GM23338 (cell line): Measurements from ENCODE around the gene LTN1. TPM values are rescaled to one million over a fixed set of nuclear protein-coding genes. Genes with fewer than 3 reads are reported as not detected.

Source experiments
- ATAC-seq: fragments of 200-7000 bp; cut with Tn5 transposase; 3 replicates; pipeline ENCODE4 v1.9.1; 2020
- DNase-seq: peaks from one replicate; pipeline ENCODE4 v3.0.0-alpha.2; 2015; ENCODE audit warnings: low spot score
- H2AFZ ChIP-seq: fragments of 200-600 bp; sonication (generic); 2 replicates; pipeline ENCODE4 v1.8.0; 2016; ENCODE audit warnings: antibody characterized with exemption, mild to moderate bottlenecking, moderate library complexity
- H3F3A ChIP-seq: fragments of 200-600 bp; sonication (generic); replicated peaks from 2 replicates; pipeline ENCODE4 v1.8.0; 2017; ENCODE audit warnings: antibody characterized with exemption, mixed run types, low read depth
- H3K27ac ChIP-seq: fragments of 200-600 bp; sonication (generic); 2 replicates; pipeline ENCODE4 v1.6.1; 2016; ENCODE audit warnings: low read depth
- H3K27me3 ChIP-seq: fragments of 200-600 bp; sonication (generic); 2 replicates; pipeline ENCODE4 v1.8.0; 2016; ENCODE audit warnings: mild to moderate bottlenecking, mixed run types, moderate library complexity; ENCODE audit not compliant: insufficient read depth
- H3K36me3 ChIP-seq: fragments of 200-600 bp; sonication (generic); 2 replicates; pipeline ENCODE4 v1.8.0; 2016; ENCODE audit warnings: mild to moderate bottlenecking; ENCODE audit not compliant: insufficient read depth
- H3K4me1 ChIP-seq: fragments of 200-600 bp; sonication (generic); 2 replicates; pipeline ENCODE4 v1.8.0; 2016; ENCODE audit warnings: mild to moderate bottlenecking, moderate library complexity; ENCODE audit not compliant: insufficient read depth
- H3K4me2 ChIP-seq: fragments of 200-600 bp; sonication (generic); 2 replicates; pipeline ENCODE4 v1.7.1; 2017; ENCODE audit warnings: mixed run types
- H3K4me3 ChIP-seq: fragments of 200-600 bp; sonication (generic); 2 replicates; pipeline ENCODE4 v1.6.1; 2016; ENCODE audit warnings: mixed run types
- H3K79me2 ChIP-seq: fragments of 200-600 bp; sonication (generic); replicated peaks from 2 replicates; pipeline ENCODE4 v1.8.0; 2017; ENCODE audit warnings: mild to moderate bottlenecking; ENCODE audit not compliant: insufficient read depth
- H3K9me2 ChIP-seq: fragments of 200-600 bp; sonication (generic); 2 replicates; pipeline ENCODE4 v1.8.0; 2017; ENCODE audit not compliant: insufficient read depth
- H4K20me1 ChIP-seq: fragments of 200-600 bp; sonication (generic); replicated peaks from 2 replicates; pipeline ENCODE4 v1.8.0; 2017; ENCODE audit warnings: mild to moderate bottlenecking; ENCODE audit not compliant: insufficient read depth
- H3K27ac Mint-ChIP-seq: 2 replicates; pipeline ENCODE4 v1.8.0; 2020; ENCODE audit warnings: inconsistent platforms, mild to moderate bottlenecking, moderate library complexity, mixed read lengths
- H3K27me3 Mint-ChIP-seq: 3 replicates; pipeline ENCODE4 v1.8.0; 2022; ENCODE audit warnings: low read depth, mild to moderate bottlenecking, moderate library complexity, mixed read lengths, inconsistent platforms; ENCODE audit not compliant: insufficient read depth, poor library complexity
- H3K36me3 Mint-ChIP-seq: 3 replicates; pipeline ENCODE4 v1.8.0; 2021; ENCODE audit warnings: low read depth, mild to moderate bottlenecking, inconsistent platforms, moderate library complexity, mixed read lengths
- H3K4me1 Mint-ChIP-seq: 3 replicates; pipeline ENCODE4 v1.8.0; 2020; ENCODE audit warnings: mild to moderate bottlenecking, inconsistent platforms, mixed read lengths
- H3K4me3 Mint-ChIP-seq: 3 replicates; pipeline ENCODE4 v1.8.0; 2021; ENCODE audit warnings: moderate library complexity, mild to moderate bottlenecking, inconsistent platforms, mixed read lengths
- H3K9me3 Mint-ChIP-seq: 3 replicates; pipeline ENCODE4 v1.8.0; 2020; ENCODE audit warnings: moderate library complexity, mild to moderate bottlenecking, inconsistent platforms, mixed read lengths
- CREB1 ChIP-seq: fragments of 250-450 bp; sonication (Bioruptor Pico); IDR thresholded peaks from 2 replicates; pipeline ENCODE4 v1.5.0; 2020; ENCODE audit warnings: low read depth, mild to moderate bottlenecking, moderate library complexity
- CTCF ChIP-seq, 2 experiments: fragments of 200-600 bp in 1 of 2; sonication (generic) in 1 of 2; conservative IDR thresholded peaks; 2 replicates each; pipeline versions ENCODE4 v1.5.1 to v1.6.1; 2016 to 2017; ENCODE audit warnings: antibody characterized with exemption in 2 of 2, low read depth in 2 of 2, mild to moderate bottlenecking in 2 of 2, moderate library complexity in 1 of 2
- ETS1 ChIP-seq: IDR thresholded peaks from 2 replicates; pipeline ENCODE4 v1.6.1; 2016; ENCODE audit warnings: antibody characterized with exemption
- EZH2 ChIP-seq: fragments of 200-600 bp; sonication (generic); IDR thresholded peaks from one replicate; pipeline ENCODE4 v1.8.0; 2017; ENCODE audit warnings: antibody characterized with exemption, mild to moderate bottlenecking, low read depth; ENCODE audit not compliant: unreplicated experiment
- EZH2phosphoT487 ChIP-seq: fragments of 200-600 bp; sonication (generic); IDR thresholded peaks from one replicate; pipeline ENCODE4 v1.8.1; 2018; ENCODE audit warnings: antibody characterized with exemption; ENCODE audit not compliant: unreplicated experiment
- JUNB ChIP-seq: IDR thresholded peaks from one replicate; pipeline ENCODE4 v1.6.1; 2016; ENCODE audit warnings: antibody characterized with exemption; ENCODE audit not compliant: unreplicated experiment
- NANOG ChIP-seq: IDR thresholded peaks from 2 replicates; pipeline ENCODE4 v1.6.1; 2016; ENCODE audit warnings: antibody characterized with exemption, borderline replicate concordance
- POLR2AphosphoS5 ChIP-seq: IDR thresholded peaks from 2 replicates; pipeline ENCODE4 v1.6.1; 2016; ENCODE audit warnings: antibody characterized with exemption, low read depth
- STAT1 ChIP-seq: IDR thresholded peaks from one replicate; pipeline ENCODE4 v1.6.1; 2016; ENCODE audit warnings: antibody characterized with exemption; ENCODE audit not compliant: unreplicated experiment
- ZNF114 ChIP-seq: fragments of 250-450 bp; sonication (Bioruptor Pico); IDR thresholded peaks from 2 replicates; pipeline ENCODE4 v1.5.0; 2020; ENCODE audit warnings: mild to moderate bottlenecking, moderate library complexity
- ZNF331 ChIP-seq: fragments of 250-450 bp; sonication (Bioruptor Pico); IDR thresholded peaks from 2 replicates; pipeline ENCODE4 v1.5.0; 2020; ENCODE audit warnings: low read depth, mild to moderate bottlenecking, moderate library complexity
- polyA plus RNA-seq: library from polyadenylated mRNA; unstranded; fragments of >200 nt; fragmentation: Nextera tagmentation; extraction: Ambion mirVana; gene quantifications from 2 replicates; pipeline ENCODE4 v1.2.1, GENCODE V29; 2016
- total RNA-seq: library from RNA; depleted of rRNA; stranded (reverse); fragments of >200 nt; shearing (Covaris generic); gene quantifications from 2 replicates; pipeline ENCODE4 v1.2.3, GENCODE V29; 2014
- TF ChIP-seq, protein P1 (sequence below): fragments of 250-450 bp; sonication (Bioruptor Pico); IDR thresholded peaks from 2 replicates; pipeline ENCODE4 v1.5.0; 2020; ENCODE audit warnings: mild to moderate bottlenecking, moderate library complexity
- TF ChIP-seq, protein P2 (sequence below): IDR thresholded peaks from one replicate; pipeline ENCODE4 v1.6.1; 2018; ENCODE audit warnings: antibody characterized with exemption; ENCODE audit not compliant: unreplicated experiment

LTN1 gene
- total and polyA plus RNA-seq, 2 experiments from 2014 or later = 11.1 to 26.1 TPM

DNA sequence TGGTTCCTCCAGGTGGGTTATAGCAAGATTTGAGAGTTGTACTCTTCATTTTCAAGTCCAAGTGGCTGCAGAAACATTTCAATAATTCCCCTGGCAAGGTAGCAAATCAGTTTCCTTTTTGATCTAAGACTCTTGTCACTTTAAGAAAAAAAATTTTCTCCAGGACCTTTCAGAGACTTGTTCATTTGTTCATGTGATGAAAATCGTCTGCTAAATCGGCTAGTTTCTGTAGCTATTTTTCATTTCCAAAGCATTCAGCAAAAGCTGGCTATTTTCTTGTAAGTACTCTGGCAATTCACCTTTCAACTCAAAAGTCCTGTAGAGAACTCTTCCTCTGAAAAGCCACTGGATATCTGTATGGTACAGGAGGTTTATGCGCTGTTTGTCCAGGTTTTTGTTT lies 93.5 kb downstream of the LTN1 start:
- Mint-ChIP-seq H3K27ac (no peak overlapping the region), H3K27me3 (no peaks in the 10 kb centered on the region), H3K9me3 (peaks cover 11% of the 10 kb centered on the region), H3K36me3 (no peaks in the 10 kb centered on the region), H3K4me3 (no peak overlapping the region), H3K4me1 (peaks cover 8% of the 10 kb centered on the region; the same call in 2 of the 3 replicates)
- Histone ChIP-seq H3K27ac (no peak overlapping the region), H4K20me1 (no peaks in the 10 kb centered on the region), H3K4me3 (no peak overlapping the region), H3F3A (no peaks in the 10 kb centered on the region), H3K9me2 (no peaks in the 10 kb centered on the region), H3K4me1 (no peaks in the 10 kb centered on the region), H3K4me2 (no peak overlapping the region), H3K79me2 (no peaks in the 10 kb centered on the region), H3K36me3 (no peaks in the 10 kb centered on the region), H2AFZ (peak overlapping the region; percentile 58), H3K27me3 (no peaks in the 10 kb centered on the region)
- no peak for ATAC-seq
- no peak for TF ChIP-seq CTCF (conservative IDR thresholded peaks at IDR 0.05; ENCODE audit: low read depth in 2 of 2)
- TF ChIP-seq EZH2phosphoT487 = no peak
- no peak for TF ChIP-seq ZNF114 (CRISPR knock-in tag)
- no peak for TF ChIP-seq CREB1 (CRISPR knock-in tag)
- TF ChIP-seq, protein P1, sequence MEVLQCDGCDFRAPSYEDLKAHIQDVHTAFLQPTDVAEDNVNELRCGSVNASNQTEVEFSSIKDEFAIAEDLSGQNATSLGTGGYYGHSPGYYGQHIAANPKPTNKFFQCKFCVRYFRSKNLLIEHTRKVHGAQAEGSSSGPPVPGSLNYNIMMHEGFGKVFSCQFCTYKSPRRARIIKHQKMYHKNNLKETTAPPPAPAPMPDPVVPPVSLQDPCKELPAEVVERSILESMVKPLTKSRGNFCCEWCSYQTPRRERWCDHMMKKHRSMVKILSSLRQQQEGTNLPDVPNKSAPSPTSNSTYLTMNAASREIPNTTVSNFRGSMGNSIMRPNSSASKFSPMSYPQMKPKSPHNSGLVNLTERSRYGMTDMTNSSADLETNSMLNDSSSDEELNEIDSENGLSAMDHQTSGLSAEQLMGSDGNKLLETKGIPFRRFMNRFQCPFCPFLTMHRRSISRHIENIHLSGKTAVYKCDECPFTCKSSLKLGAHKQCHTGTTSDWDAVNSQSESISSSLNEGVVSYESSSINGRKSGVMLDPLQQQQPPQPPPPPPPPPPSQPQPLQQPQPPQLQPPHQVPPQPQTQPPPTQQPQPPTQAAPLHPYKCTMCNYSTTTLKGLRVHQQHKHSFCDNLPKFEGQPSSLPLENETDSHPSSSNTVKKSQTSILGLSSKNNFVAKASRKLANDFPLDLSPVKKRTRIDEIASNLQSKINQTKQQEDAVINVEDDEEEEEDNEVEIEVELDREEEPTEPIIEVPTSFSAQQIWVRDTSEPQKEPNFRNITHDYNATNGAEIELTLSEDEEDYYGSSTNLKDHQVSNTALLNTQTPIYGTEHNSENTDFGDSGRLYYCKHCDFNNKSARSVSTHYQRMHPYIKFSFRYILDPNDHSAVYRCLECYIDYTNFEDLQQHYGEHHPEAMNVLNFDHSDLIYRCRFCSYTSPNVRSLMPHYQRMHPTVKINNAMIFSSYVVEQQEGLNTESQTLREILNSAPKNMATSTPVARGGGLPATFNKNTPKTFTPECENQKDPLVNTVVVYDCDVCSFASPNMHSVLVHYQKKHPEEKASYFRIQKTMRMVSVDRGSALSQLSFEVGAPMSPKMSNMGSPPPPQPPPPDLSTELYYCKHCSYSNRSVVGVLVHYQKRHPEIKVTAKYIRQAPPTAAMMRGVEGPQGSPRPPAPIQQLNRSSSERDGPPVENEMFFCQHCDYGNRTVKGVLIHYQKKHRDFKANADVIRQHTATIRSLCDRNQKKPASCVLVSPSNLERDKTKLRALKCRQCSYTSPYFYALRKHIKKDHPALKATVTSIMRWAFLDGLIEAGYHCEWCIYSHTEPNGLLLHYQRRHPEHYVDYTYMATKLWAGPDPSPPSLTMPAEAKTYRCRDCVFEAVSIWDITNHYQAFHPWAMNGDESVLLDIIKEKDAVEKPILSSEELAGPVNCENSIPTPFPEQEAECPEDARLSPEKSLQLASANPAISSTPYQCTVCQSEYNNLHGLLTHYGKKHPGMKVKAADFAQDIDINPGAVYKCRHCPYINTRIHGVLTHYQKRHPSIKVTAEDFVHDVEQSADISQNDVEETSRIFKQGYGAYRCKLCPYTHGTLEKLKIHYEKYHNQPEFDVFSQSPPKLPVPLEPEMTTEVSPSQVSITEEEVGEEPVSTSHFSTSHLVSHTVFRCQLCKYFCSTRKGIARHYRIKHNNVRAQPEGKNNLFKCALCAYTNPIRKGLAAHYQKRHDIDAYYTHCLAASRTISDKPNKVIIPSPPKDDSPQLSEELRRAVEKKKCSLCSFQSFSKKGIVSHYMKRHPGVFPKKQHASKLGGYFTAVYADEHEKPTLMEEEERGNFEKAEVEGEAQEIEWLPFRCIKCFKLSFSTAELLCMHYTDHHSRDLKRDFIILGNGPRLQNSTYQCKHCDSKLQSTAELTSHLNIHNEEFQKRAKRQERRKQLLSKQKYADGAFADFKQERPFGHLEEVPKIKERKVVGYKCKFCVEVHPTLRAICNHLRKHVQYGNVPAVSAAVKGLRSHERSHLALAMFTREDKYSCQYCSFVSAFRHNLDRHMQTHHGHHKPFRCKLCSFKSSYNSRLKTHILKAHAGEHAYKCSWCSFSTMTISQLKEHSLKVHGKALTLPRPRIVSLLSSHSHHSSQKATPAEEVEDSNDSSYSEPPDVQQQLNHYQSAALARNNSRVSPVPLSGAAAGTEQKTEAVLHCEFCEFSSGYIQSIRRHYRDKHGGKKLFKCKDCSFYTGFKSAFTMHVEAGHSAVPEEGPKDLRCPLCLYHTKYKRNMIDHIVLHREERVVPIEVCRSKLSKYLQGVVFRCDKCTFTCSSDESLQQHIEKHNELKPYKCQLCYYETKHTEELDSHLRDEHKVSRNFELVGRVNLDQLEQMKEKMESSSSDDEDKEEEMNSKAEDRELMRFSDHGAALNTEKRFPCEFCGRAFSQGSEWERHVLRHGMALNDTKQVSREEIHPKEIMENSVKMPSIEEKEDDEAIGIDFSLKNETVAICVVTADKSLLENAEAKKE (CRISPR knock-in tag) = no peak
- TF ChIP-seq EZH2 = no peak
- TF ChIP-seq ZNF331 (CRISPR knock-in tag) = no peak
- TF ChIP-seq JUNB = no peak
- TF ChIP-seq POLR2AphosphoS5 = no peak
- no peak for TF ChIP-seq ETS1
- TF ChIP-seq, protein P2, sequence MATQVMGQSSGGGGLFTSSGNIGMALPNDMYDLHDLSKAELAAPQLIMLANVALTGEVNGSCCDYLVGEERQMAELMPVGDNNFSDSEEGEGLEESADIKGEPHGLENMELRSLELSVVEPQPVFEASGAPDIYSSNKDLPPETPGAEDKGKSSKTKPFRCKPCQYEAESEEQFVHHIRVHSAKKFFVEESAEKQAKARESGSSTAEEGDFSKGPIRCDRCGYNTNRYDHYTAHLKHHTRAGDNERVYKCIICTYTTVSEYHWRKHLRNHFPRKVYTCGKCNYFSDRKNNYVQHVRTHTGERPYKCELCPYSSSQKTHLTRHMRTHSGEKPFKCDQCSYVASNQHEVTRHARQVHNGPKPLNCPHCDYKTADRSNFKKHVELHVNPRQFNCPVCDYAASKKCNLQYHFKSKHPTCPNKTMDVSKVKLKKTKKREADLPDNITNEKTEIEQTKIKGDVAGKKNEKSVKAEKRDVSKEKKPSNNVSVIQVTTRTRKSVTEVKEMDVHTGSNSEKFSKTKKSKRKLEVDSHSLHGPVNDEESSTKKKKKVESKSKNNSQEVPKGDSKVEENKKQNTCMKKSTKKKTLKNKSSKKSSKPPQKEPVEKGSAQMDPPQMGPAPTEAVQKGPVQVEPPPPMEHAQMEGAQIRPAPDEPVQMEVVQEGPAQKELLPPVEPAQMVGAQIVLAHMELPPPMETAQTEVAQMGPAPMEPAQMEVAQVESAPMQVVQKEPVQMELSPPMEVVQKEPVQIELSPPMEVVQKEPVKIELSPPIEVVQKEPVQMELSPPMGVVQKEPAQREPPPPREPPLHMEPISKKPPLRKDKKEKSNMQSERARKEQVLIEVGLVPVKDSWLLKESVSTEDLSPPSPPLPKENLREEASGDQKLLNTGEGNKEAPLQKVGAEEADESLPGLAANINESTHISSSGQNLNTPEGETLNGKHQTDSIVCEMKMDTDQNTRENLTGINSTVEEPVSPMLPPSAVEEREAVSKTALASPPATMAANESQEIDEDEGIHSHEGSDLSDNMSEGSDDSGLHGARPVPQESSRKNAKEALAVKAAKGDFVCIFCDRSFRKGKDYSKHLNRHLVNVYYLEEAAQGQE = no peak
- TF ChIP-seq NANOG = no peak
- TF ChIP-seq STAT1 = no peak
- no peak for DNase-seq
